Measurements from ENCODE around the gene KCNH2. TPM values are rescaled to one million over a fixed set of nuclear protein-coding genes. Genes with fewer than 3 reads are reported as not detected.

Gene KCNH2
- total RNA-seq, 2 donors from 2014 or later: 1.1 to 1.9 TPM

DNA sequence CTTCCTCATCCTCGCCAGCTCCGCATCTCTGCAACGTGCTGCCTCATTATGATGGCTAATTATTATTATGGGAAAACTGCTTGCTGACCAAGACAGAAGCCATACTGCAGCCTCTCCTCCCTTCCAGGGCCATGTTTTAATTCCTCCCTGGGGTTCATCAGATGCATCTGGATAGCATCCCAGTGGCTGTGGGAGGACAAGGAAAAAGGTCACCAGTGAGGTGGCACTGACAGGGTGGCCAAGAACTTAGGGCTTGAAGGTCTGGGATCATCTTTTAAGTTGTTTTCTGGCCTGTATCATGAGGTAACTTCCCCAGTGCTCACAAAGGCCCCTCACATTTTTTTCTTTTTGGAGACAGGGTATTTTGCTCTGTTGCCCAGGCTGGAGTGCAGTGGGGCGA, 39.6 kb downstream of the KCNH2 start:
- TF ChIP-seq, protein P1, sequence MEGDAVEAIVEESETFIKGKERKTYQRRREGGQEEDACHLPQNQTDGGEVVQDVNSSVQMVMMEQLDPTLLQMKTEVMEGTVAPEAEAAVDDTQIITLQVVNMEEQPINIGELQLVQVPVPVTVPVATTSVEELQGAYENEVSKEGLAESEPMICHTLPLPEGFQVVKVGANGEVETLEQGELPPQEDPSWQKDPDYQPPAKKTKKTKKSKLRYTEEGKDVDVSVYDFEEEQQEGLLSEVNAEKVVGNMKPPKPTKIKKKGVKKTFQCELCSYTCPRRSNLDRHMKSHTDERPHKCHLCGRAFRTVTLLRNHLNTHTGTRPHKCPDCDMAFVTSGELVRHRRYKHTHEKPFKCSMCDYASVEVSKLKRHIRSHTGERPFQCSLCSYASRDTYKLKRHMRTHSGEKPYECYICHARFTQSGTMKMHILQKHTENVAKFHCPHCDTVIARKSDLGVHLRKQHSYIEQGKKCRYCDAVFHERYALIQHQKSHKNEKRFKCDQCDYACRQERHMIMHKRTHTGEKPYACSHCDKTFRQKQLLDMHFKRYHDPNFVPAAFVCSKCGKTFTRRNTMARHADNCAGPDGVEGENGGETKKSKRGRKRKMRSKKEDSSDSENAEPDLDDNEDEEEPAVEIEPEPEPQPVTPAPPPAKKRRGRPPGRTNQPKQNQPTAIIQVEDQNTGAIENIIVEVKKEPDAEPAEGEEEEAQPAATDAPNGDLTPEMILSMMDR (conservative IDR thresholded peaks at IDR 0.05): no peak
- Mint-ChIP-seq H3K27ac (no peak overlapping the region), H3K4me3 (no peak overlapping the region), H3K27me3 (ENCODE audit: insufficient read depth) (peaks cover 10% of the 10 kb centered on the region), H3K36me3 (ENCODE audit: low read depth) (no peaks in the 10 kb centered on the region), H3K9me3 (no peaks in the 10 kb centered on the region), H3K4me1 (no peaks in the 10 kb centered on the region)
- H3K27ac ChIP-seq (ENCODE audit: low read depth, low read length): no peak overlapping the region
- H3K27me3 ChIP-seq (ENCODE audit: control insufficient read depth, insufficient read depth, low read length, poor library complexity, severe bottlenecking): no peaks in the 10 kb centered on the region
- H3K9ac ChIP-seq (ENCODE audit: extremely low read depth, low read length, poor library complexity, severe bottlenecking): no peak overlapping the region
- no peak for DNase-seq
- WGBS, 2 experiments (ENCODE audit: insufficient coverage in 1 of 2, insufficient read length in 1 of 2): 93 to 100% methylated on average over 1 to 4 of the region's 4 CpGs
- H3K4me1 ChIP-seq (ENCODE audit: control insufficient read depth, insufficient read depth, low read length): no peaks in the 10 kb centered on the region
- H3K36me3 ChIP-seq (ENCODE audit: control insufficient read depth, insufficient read depth, low read length): no peaks in the 10 kb centered on the region
- no peak overlapping the region for H3K4me3 ChIP-seq (ENCODE audit: low read length)
- H3K9me3 ChIP-seq (ENCODE audit: control insufficient read depth, low read length): no peaks in the 10 kb centered on the region

DNA sequence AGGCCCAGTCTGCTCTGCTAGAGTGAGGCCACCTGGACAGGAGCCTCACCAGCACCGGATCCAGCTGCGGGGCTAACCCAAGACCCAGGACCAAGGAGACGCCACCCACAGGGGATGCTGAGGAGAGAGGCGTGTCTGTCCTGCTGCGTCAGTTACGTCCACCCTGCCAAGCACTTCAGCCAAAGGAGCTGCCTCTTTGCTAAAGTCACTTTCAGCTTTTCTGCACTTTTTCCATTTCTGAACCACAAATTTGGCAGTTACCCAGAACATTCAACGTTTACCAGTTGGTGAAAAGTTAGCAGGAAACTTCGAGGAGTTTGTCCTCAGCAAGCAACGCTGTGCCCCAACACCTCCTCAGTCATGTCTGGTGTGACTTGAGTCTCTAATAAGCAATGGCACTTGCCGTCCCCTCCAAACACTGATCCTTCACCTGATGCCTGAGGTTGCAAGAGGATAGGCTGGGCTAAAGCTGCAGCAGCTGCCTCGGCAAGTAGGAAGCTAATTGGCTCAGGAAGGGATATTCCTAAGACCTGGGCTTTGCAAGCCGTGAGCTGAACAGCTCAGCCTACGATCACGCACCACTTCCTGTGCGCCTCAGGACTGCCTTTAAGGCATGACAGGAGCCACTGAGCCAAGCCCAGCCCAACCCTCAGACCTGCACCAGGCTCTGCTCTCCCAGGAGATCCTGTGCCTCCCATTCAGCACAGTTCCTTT, 40.1 kb downstream of the KCNH2 start:
- Mint-ChIP-seq H3K27me3 (ENCODE audit: insufficient read depth) (peaks cover 10% of the 10 kb centered on the region), H3K4me1 (no peaks in the 10 kb centered on the region), H3K36me3 (ENCODE audit: low read depth) (no peaks in the 10 kb centered on the region), H3K9me3 (no peaks in the 10 kb centered on the region), H3K27ac (no peak overlapping the region), H3K4me3 (no peak overlapping the region)
- Histone ChIP-seq H3K36me3 (ENCODE audit: control insufficient read depth, insufficient read depth, low read length) (no peaks in the 10 kb centered on the region), H3K4me3 (ENCODE audit: low read length) (no peak overlapping the region), H3K4me1 (ENCODE audit: control insufficient read depth, insufficient read depth, low read length) (no peaks in the 10 kb centered on the region), H3K9me3 (ENCODE audit: control insufficient read depth, low read length) (no peaks in the 10 kb centered on the region), H3K9ac (ENCODE audit: extremely low read depth, low read length, poor library complexity, severe bottlenecking) (no peak overlapping the region), H3K27me3 (ENCODE audit: control insufficient read depth, insufficient read depth, low read length, poor library complexity, severe bottlenecking) (no peaks in the 10 kb centered on the region), H3K27ac (ENCODE audit: low read depth, low read length) (no peak overlapping the region)
- DNase-seq: no peak
- 83 to 84% methylated on average over 14 to 15 of the region's 15 CpGs for WGBS, 2 experiments (ENCODE audit: insufficient coverage in 1 of 2, insufficient read length in 1 of 2)
- TF ChIP-seq, protein P1 (conservative IDR thresholded peaks at IDR 0.05): no peak

DNA sequence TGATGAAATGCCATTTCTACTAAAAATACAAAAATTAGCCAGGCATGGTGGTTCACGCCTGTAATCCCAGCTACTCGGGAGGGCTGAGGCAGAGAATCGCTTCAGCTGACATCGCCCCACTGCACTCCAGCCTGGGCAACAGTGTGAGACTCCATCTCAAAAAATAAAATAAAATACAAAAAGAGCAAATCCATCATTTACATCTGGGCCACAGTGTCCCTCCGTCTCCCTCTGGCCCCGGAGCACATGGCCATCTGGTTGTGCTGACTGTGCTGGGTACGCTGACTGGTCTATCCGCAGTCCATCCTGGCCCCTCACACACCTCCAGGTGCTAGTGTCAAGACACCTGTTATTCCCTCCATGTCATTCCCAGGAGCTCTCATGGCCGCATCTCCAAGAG, 42.1 kb downstream of the KCNH2 start:
- Mint-ChIP-seq H3K36me3 (ENCODE audit: low read depth) (no peaks in the 10 kb centered on the region), H3K27me3 (ENCODE audit: insufficient read depth) (peaks cover 16% of the 10 kb centered on the region), H3K4me1 (no peaks in the 10 kb centered on the region), H3K9me3 (no peaks in the 10 kb centered on the region), H3K27ac (peak overlapping the region; percentile 52), H3K4me3 (no peak overlapping the region)
- TF ChIP-seq, protein P1 (conservative IDR thresholded peaks at IDR 0.05): no peak
- no peak overlapping the region for H3K27ac ChIP-seq (ENCODE audit: low read depth, low read length)
- no peaks in the 10 kb centered on the region for H3K36me3 ChIP-seq (ENCODE audit: control insufficient read depth, insufficient read depth, low read length)
- H3K9me3 ChIP-seq (ENCODE audit: control insufficient read depth, low read length): no peaks in the 10 kb centered on the region
- DNase-seq: no peak
- WGBS, 2 experiments (ENCODE audit: insufficient coverage in 1 of 2, insufficient read length in 1 of 2): 93 to 98% methylated on average over 6 to 9 of the region's 9 CpGs
- no peaks in the 10 kb centered on the region for H3K27me3 ChIP-seq (ENCODE audit: control insufficient read depth, insufficient read depth, low read length, poor library complexity, severe bottlenecking)
- H3K4me1 ChIP-seq (ENCODE audit: control insufficient read depth, insufficient read depth, low read length): no peaks in the 10 kb centered on the region
- no peak overlapping the region for H3K4me3 ChIP-seq (ENCODE audit: low read length)
- no peak overlapping the region for H3K9ac ChIP-seq (ENCODE audit: extremely low read depth, low read length, poor library complexity, severe bottlenecking)

All from endodermal cell (in vitro differentiated cells).